NCI-H1048 (cell line): ENCODE measurements around the gene FSTL4.

ENCODE experiments used
- DNase-seq: peaks from one replicate; lab custom pipeline; 2025; lab: John Stamatoyannopoulos, UW

FSTL4 gene

GRCh38 chr5:133478199-133478985 is 133.9 kb downstream of the FSTL4 start:
- DNase-seq = no peak

- no peak for DNase-seq
Observed at GRCh38 chr5:133475986-133476385, 136.4 kb downstream of the FSTL4 start.

- DNase-seq = no peak
Observed at GRCh38 chr5:133474851-133475590, 137.3 kb downstream of the FSTL4 start.

GRCh38 chr5:133473291-133473690 is 139.1 kb downstream of the FSTL4 start:
- no peak for DNase-seq

GRCh38 chr5:133472829-133473228 is 139.5 kb downstream of the FSTL4 start:
- DNase-seq = no peak

GRCh38 chr5:133471699-133472098 is 140.6 kb downstream of the FSTL4 start:
- no peak for DNase-seq

- no peak for DNase-seq
Observed at GRCh38 chr5:133470841-133471240, 141.5 kb downstream of the FSTL4 start.

GRCh38 chr5:133469846-133470245 is 142.5 kb downstream of the FSTL4 start:
- no peak for DNase-seq

- no peak for DNase-seq
Observed at GRCh38 chr5:133469252-133469651, 143.1 kb downstream of the FSTL4 start.

GRCh38 chr5:133468596-133468995 is 143.7 kb downstream of the FSTL4 start:
- DNase-seq = no peak

GRCh38 chr5:133467826-133468463 is 144.4 kb downstream of the FSTL4 start:
- DNase-seq = no peak

- DNase-seq = no peak
Observed at GRCh38 chr5:133467335-133467779, 145.0 kb downstream of the FSTL4 start.

- DNase-seq = no peak
Observed at GRCh38 chr5:133466556-133467334, 145.6 kb downstream of the FSTL4 start.

- DNase-seq = no peak
Observed at GRCh38 chr5:133464013-133464412, 148.3 kb downstream of the FSTL4 start.

GRCh38 chr5:133461796-133462516 is 150.4 kb downstream of the FSTL4 start:
- no peak for DNase-seq

GRCh38 chr5:133460172-133460758 is 152.1 kb downstream of the FSTL4 start:
- DNase-seq = no peak

GRCh38 chr5:133459474-133460160 is 152.7 kb downstream of the FSTL4 start:
- no peak for DNase-seq

GRCh38 chr5:133458435-133458834 is 153.9 kb downstream of the FSTL4 start:
- no peak for DNase-seq

- DNase-seq = no peak
Observed at GRCh38 chr5:133457439-133458355, 154.6 kb downstream of the FSTL4 start.
